Nucleus accumbens (tissue), 56 donors: ENCODE measurements around the gene PALM.

Experiments
- DNase-seq, 56 donors: peaks; one replicate each; lab custom pipeline; 2025; lab: John Stamatoyannopoulos, UW

PALM gene

DNA sequence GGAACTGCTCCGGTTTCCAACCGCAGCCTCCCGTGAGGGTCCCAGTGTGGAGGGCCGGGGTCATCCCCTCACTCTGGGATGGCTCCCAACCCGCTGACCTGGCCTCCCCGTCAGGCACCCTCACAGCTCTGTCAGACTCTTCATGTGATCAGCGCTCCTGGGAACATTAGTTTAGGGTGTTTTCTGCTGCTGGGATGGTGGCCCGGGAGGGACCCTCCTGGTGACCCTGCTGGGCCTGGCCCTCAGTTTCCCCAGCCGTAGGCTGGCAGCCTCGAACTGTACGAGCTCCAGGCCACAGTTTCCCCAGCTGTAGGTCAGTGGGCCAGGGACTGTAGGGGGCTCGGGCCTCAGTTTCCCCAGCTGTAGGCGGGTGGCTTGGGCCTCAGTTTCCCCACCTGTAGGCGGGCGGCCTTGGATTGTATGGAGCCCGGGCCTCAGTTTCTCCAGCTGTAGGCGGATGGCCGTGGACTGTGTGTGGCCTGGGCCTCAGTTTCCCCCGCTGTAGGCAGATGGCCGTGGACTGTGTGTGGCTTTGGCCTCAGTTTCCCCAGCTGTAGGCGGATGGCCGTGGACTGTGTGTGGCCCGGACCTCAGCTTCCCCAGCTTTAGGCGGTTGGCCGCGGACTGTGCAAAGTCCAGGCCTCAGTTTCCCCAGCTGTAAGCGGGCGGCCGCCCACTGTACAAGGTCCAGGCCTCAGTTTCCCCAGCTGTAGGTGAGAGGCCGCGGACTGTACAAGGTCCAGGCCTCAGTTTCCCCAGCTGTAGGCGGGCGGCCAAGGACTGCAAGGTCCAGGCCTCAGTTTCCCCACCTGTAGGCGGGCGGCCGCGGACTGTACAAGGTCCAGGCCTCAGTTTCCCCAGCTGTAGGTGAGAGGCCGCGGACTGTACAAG lies 87.2 kb downstream of the PALM start:
- no peak for DNase-seq

DNA sequence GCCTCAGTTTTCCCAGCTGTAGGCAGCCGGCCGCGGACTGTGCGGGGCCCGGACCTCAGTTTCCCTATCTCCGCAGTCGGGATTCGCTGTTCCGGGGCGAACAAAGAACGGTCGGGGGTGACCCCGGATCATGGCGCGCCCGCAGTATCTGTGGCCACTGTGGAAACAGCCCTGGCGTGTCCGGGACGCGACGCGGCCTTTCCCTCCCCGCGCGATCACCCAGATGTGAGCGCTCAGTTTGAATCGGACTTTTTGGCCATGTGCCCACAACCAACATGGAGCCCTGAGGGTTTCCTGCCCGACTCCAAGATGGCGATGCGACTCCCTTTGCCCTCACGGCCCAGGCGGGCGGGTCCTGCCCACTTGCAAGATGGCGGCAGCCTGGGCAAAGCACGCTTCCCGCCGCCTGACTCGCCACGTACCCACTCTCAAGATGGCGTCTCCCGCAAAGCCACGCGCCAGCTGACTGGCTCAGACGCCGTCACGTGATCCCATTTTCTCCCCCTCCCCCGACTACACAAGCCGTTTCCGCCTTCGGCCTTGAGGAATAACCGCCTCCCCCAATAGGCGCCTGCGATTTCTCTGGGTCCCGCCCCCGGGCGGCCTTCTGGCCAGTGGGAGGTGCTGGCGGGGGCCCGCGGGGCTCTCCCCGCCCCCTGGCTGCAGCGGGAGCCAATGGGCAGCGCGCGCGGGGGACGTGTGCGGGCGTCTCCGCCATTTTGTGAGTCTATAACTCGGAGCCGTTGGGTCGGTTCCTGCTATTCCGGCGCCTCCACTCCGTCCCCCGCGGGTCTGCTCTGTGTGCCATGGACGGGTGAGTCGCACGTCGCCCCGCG lies 88.2 kb downstream of the PALM start, which contains the start of gene PTBP1:
PTBP1 (plus strand) TSS at position 761 of the 836 bp plus-strand sequence; CDS start at position 807, 46 bp downstream.
- peak; percentile 94 to 100 (median 100) for DNase-seq
